Fibroblast of the aortic adventitia (primary cell): ENCODE data around the gene RBM43. TPM values are rescaled to one million over a fixed set of nuclear protein-coding genes. Genes with fewer than 3 reads are reported as not detected.
A peak's percentile ranks its signal among the peaks of the same experiment; 100 is the strongest.

Experiments used
- DNase-seq: peaks from one replicate; pipeline ENCODE4 v3.0.0-alpha.2; 2010; ENCODE audit warnings: low read depth
- H3K4me3 ChIP-seq: 2 replicates; pipeline ENCODE4 v1.5.1; 2011; ENCODE audit warnings: low read depth, mild to moderate bottlenecking, control low read depth, low read length, moderate library complexity
- total RNA-seq: library from RNA; depleted of rRNA; stranded (reverse); fragments of >200 nt; gene quantifications from 2 replicates; pipeline ENCODE4 v1.2.3, GENCODE V29; 2012; ENCODE audit warnings: low replicate concordance
- TF ChIP-seq, protein P1 (sequence below): IDR thresholded peaks from 2 replicates; pipeline ENCODE4 v1.5.1; 2011; ENCODE audit warnings: mild to moderate bottlenecking, low read length, control low read depth, inconsistent platforms; ENCODE audit not compliant: insufficient read depth

Gene RBM43
- total RNA-seq, 1 donor = 14.3 TPM

- H3K4me3 ChIP-seq = no peak overlapping the region
- DNase-seq = peak; percentile 12
- TF ChIP-seq, protein P1, sequence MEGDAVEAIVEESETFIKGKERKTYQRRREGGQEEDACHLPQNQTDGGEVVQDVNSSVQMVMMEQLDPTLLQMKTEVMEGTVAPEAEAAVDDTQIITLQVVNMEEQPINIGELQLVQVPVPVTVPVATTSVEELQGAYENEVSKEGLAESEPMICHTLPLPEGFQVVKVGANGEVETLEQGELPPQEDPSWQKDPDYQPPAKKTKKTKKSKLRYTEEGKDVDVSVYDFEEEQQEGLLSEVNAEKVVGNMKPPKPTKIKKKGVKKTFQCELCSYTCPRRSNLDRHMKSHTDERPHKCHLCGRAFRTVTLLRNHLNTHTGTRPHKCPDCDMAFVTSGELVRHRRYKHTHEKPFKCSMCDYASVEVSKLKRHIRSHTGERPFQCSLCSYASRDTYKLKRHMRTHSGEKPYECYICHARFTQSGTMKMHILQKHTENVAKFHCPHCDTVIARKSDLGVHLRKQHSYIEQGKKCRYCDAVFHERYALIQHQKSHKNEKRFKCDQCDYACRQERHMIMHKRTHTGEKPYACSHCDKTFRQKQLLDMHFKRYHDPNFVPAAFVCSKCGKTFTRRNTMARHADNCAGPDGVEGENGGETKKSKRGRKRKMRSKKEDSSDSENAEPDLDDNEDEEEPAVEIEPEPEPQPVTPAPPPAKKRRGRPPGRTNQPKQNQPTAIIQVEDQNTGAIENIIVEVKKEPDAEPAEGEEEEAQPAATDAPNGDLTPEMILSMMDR = no peak
Measured at GRCh38 chr2:151228847-151229512, 32.7 kb downstream of the RBM43 start.

DNA sequence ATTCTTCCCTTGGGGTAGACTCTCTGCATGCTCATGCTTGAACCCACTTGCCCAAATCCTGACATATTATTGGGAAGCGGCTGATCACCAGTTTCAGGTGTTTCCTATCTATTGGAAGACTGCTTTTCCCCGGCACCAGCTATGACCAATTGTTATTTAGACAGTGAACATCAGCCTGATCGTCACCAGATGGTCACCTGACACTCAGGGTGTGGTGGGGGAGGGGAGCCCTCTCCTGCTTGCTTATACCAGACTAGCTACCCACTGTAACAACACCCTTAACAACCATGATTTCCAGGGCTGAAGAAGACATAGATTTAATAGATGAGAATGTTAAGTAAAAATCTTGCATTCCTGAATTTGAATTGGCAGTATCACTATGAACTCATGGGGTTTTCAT, 44.3 kb downstream of the RBM43 start:
- no peak for DNase-seq
- TF ChIP-seq, protein P1 = no peak

GRCh38 chr2:151207100-151207499, 54.6 kb downstream of the RBM43 start:
- no peak overlapping the region for H3K4me3 ChIP-seq
- no peak for DNase-seq
- TF ChIP-seq, protein P1 = no peak

More for the DNA sequence above, 44.3 kb downstream of the RBM43 start:
- no peak overlapping the region for H3K4me3 ChIP-seq

DNA sequence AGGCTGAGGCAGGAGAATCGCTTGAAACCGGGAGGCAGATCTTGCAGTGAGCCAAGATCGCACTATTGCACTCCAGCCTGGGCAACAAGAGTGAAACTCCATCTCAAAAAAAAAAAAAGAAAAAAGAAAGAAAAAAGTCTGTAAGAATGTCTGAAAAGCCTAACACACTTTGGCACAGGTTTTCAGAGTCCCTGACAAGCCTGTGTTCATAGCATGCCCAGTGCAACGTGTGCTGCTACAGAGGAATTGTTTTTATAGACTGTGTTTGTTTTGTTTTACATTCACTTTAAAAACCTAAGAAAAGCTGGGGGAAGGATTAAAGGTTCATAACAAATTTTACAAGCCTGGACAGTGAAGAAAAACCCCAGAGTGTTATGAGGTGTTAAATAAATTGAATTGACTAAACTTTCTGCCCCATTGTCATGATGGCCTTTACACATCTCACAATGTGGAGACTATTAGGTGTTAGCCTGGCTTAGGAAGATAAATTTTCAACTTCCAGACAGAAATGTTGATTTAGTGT, 55.2 kb downstream of the RBM43 start:
- no peak overlapping the region for H3K4me3 ChIP-seq
- TF ChIP-seq, protein P1 = no peak
- no peak for DNase-seq

DNA sequence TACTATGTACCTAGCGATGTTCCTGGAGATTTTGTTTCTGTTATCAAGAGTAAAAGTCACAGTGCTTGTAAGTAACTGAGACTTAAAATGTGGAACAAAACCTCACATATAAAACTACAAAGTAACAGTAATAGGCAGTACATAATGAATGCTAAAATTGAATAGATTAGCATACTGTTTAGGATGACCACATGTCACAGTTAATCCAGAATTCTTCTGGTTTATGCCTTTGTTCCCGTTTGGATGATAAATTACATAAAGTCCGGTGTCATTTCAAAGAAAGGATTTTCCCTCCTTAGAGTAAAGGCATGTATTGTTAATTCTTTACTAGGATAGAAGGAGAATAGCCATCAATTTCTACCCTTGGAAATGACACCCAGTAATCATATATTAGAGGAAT, 56.1 kb downstream of the RBM43 start:
- TF ChIP-seq, protein P1 = no peak
- H3K4me3 ChIP-seq = no peak overlapping the region

DNA sequence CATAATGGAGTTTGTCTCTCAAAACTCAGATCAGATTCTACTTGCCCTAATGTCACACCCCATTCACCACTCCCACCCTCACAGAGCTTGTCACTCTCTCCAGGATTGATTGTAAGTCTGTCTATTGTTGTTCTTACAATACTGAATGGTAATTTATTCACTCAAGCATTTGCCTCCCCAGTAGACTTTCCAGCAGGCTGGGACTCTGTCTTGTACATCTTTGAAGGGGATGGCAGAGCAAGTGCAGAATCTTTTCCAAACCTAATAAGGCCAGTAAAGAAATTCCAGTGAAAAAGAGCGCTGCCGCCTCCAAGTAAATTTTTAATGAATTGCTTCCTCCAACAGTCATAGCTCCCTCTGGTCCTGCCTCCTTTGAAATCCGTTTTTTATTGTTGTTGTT, 56.9 kb downstream of the RBM43 start:
- TF ChIP-seq, protein P1 = no peak
- DNase-seq = no peak
- H3K4me3 ChIP-seq = no peak overlapping the region

More for the DNA sequence above, 56.1 kb downstream of the RBM43 start:
- DNase-seq = no peak

DNA sequence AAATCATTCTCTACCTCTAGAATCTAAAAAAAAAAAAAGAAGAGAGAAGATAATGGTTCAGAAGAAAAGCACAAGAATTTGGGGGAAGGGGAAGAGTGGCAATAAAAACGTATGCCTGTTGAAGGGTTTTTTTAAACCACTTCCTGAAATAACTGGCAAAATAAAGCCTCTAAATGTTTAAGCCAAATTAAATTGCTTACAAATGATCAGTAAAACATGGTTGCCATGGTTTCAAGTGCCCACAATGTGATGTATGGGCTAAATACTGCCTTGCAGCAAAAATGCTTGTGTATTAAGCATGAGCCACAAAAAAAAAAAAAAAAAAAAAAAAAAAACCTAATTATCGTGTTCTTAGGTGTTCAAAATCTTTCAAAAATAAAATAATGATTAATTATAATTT, 60.8 kb downstream of the RBM43 start:
- DNase-seq = no peak
- H3K4me3 ChIP-seq = no peak overlapping the region
- TF ChIP-seq, protein P1 = no peak
